SK-N-SH (cell line): ENCODE results near the gene LGR6. TPM values are rescaled to one million over a fixed set of nuclear protein-coding genes. Genes with fewer than 3 reads are reported as not detected.
A peak's percentile ranks its signal among the peaks of the same experiment; 100 is the strongest.

Experiments
- CTCF ChIA-PET: fragments of 300-600, 350-600 bp; formaldehyde crosslinking; extraction: SDS; loops from one replicate; lab custom pipeline; 2021; lab: Yijun Ruan, JAX
- POLR2A ChIA-PET: fragments of 350-600 bp; sonication (Branson Sonifier 250); formaldehyde crosslinking; extraction: SDS; loops from one replicate; lab custom pipeline; 2020; ENCODE audit warnings: antibody characterized with exemption, inconsistent platforms; lab: Yijun Ruan, JAX
- DNase-seq: peaks from one replicate; pipeline ENCODE4 v3.0.0; 2012
- H2AFZ ChIP-seq: fragments of 200-600 bp; sonication (generic); 2 replicates; pipeline ENCODE4 v1.8.1; 2016; ENCODE audit warnings: antibody characterized with exemption, mild to moderate bottlenecking, low read depth
- H3F3A ChIP-seq: fragments of 200-600 bp; sonication (generic); replicated peaks from 2 replicates; pipeline ENCODE3; 2016; ENCODE audit warnings: antibody characterized with exemption, mild to moderate bottlenecking; ENCODE audit not compliant: insufficient read depth
- H3K27ac ChIP-seq, 2 experiments: fragments of 200-500 bp in 1 of 2; fragments of 200-600 bp in 1 of 2; sonication (Bioruptor generic) in 1 of 2; sonication (generic), shearing (Covaris generic) in 1 of 2; 2 replicates each; pipeline versions ENCODE4 v1.5.1 to v1.6.1; 2014 to 2016; ENCODE audit warnings: low read depth in 2 of 2, inconsistent platforms in 1 of 2, low read length in 1 of 2, mild to moderate bottlenecking in 1 of 2, mixed read lengths in 1 of 2
- H3K27me3 ChIP-seq: fragments of 200-600 bp; sonication (generic), shearing (Covaris generic); 2 replicates; pipeline ENCODE4 v1.6.1; 2016; ENCODE audit warnings: mixed run types; ENCODE audit not compliant: insufficient read depth
- H3K36me3 ChIP-seq, 2 experiments: fragments of 200-500 bp in 1 of 2; fragments of 200-600 bp in 1 of 2; sonication (Bioruptor generic) in 1 of 2; sonication (generic) in 1 of 2; replicated peaks in 1 of 2; 2 replicates each; pipeline versions ENCODE3 to v1.5.1; 2014 to 2016; ENCODE audit warnings: low read length in 1 of 2, mild to moderate bottlenecking in 1 of 2; ENCODE audit not compliant: insufficient read depth in 2 of 2, control insufficient read depth in 1 of 2
- H3K4me1 ChIP-seq, 2 experiments: fragments of 200-500 bp in 1 of 2; fragments of 200-600 bp in 1 of 2; sonication (Bioruptor generic) in 1 of 2; sonication (generic), shearing (Covaris generic) in 1 of 2; 2 replicates each; pipeline versions ENCODE4 v1.5.1 to v1.6.1; 2014 to 2016; ENCODE audit warnings: low read depth in 1 of 2, low read length in 1 of 2, mixed run types in 1 of 2; ENCODE audit not compliant: insufficient read depth in 2 of 2, control insufficient read depth in 1 of 2
- H3K4me2 ChIP-seq: fragments of 200-600 bp; sonication (generic), shearing (Covaris generic); 2 replicates; pipeline ENCODE4 v1.6.1; 2017; ENCODE audit warnings: mixed run types
- H3K4me3 ChIP-seq, 2 experiments: fragments of 200-500 bp in 1 of 2; fragments of 200-600 bp in 1 of 2; sonication (Bioruptor generic) in 1 of 2; sonication (generic), shearing (Covaris generic) in 1 of 2; 2 replicates each; pipeline versions ENCODE4 v1.5.1 to v1.8.1; 2014 to 2016; ENCODE audit warnings: low read depth in 2 of 2, inconsistent platforms in 1 of 2, low read length in 1 of 2, mild to moderate bottlenecking in 1 of 2, mixed read lengths in 1 of 2, moderate library complexity in 1 of 2
- H3K79me2 ChIP-seq: fragments of 200-600 bp; sonication (generic); 2 replicates; pipeline ENCODE4 v1.8.1; 2017; ENCODE audit warnings: mild to moderate bottlenecking; ENCODE audit not compliant: insufficient read depth
- H3K9ac ChIP-seq: fragments of 200-600 bp; sonication (generic); 2 replicates; pipeline ENCODE4 v1.6.1; 2017; ENCODE audit warnings: mixed run types
- H3K9me2 ChIP-seq: fragments of 200-600 bp; sonication (generic); 2 replicates; pipeline ENCODE4 v1.6.1; 2017; ENCODE audit warnings: mixed run types
- H3K9me3 ChIP-seq: fragments of 200-600 bp; sonication (generic); 2 replicates; pipeline ENCODE4 v1.6.1; 2017; ENCODE audit warnings: mixed run types, mild to moderate bottlenecking, moderate library complexity
- H4K20me1 ChIP-seq: fragments of 200-600 bp; sonication (generic); 2 replicates; pipeline ENCODE4 v1.6.1; 2017; ENCODE audit warnings: mild to moderate bottlenecking, mixed run types; ENCODE audit not compliant: insufficient read depth
- CHD2 ChIP-seq: fragments of 150-350 bp; IDR thresholded peaks from 2 replicates; pipeline ENCODE4 v1.6.1; 2018; ENCODE audit warnings: low read length; ENCODE audit not compliant: partially characterized antibody
- CTCF ChIP-seq: fragments of 200-600 bp; sonication (generic); IDR thresholded peaks from 2 replicates; pipeline ENCODE4 v1.6.1; 2017; ENCODE audit warnings: antibody characterized with exemption, mild to moderate bottlenecking, moderate library complexity
- FOSL2 ChIP-seq: IDR thresholded peaks from 2 replicates; pipeline ENCODE4 v1.4.0; 2012; ENCODE audit warnings: low read depth, mild to moderate bottlenecking, moderate library complexity, borderline replicate concordance
- FOXM1 ChIP-seq: IDR thresholded peaks from 2 replicates; pipeline ENCODE4 v1.4.0; 2012; ENCODE audit warnings: low read depth, mild to moderate bottlenecking
- GATA2 ChIP-seq: sonication (generic); formaldehyde crosslinking; IDR thresholded peaks from 2 replicates; pipeline ENCODE4 v1.5.0; 2020; ENCODE audit warnings: mild to moderate bottlenecking, missing genetic modification reagents
- IRF3 ChIP-seq: fragments of 150-350 bp; IDR thresholded peaks from 2 replicates; pipeline ENCODE4 v1.6.1; 2016; ENCODE audit warnings: mild to moderate bottlenecking, low read depth, low read length
- JUND ChIP-seq: IDR thresholded peaks from 2 replicates; pipeline ENCODE4 v1.4.0; 2012
- MAX ChIP-seq: IDR thresholded peaks from 2 replicates; pipeline ENCODE4 v1.4.0; 2012; ENCODE audit warnings: low read depth
- NFIC ChIP-seq: IDR thresholded peaks from 2 replicates; pipeline ENCODE4 v1.4.0; 2012; ENCODE audit warnings: borderline replicate concordance
- PBX3 ChIP-seq: IDR thresholded peaks from 2 replicates; pipeline ENCODE4; 2012
- POLR2AphosphoS5 ChIP-seq: IDR thresholded peaks from 2 replicates; pipeline ENCODE4 v1.6.1; 2012; ENCODE audit warnings: low read depth, low read length
- REST ChIP-seq: IDR thresholded peaks from 2 replicates; pipeline ENCODE4 v1.6.1; 2012; ENCODE audit warnings: mild to moderate bottlenecking, low read depth, low read length, moderate library complexity
- SIN3A ChIP-seq: IDR thresholded peaks from 2 replicates; pipeline ENCODE4 v1.6.1; 2012; ENCODE audit warnings: low read depth, mild to moderate bottlenecking, low read length, moderate library complexity, borderline replicate concordance
- TCF12 ChIP-seq: IDR thresholded peaks from 2 replicates; pipeline ENCODE4 v1.4.0; 2012
- TEAD4 ChIP-seq: IDR thresholded peaks from 2 replicates; pipeline ENCODE4 v1.4.0; 2012; ENCODE audit warnings: mild to moderate bottlenecking, borderline replicate concordance; ENCODE audit not compliant: insufficient read depth
- USF1 ChIP-seq: IDR thresholded peaks from 2 replicates; pipeline ENCODE4 v1.4.0; 2012; ENCODE audit warnings: low read depth, borderline replicate concordance
- ZBTB33 ChIP-seq: IDR thresholded peaks from 2 replicates; pipeline ENCODE4 v1.4.0; 2012; ENCODE audit warnings: low read depth, borderline replicate concordance
- WGBS: methylation state at CpG from one replicate; pipeline ENCODE4 v1.1.6; 2017; ENCODE audit warnings: low lambda C conversion rate; 5-methylcytosine and 5-hydroxymethylcytosine counted together
- polyA plus RNA-seq, 3 experiments: library from polyadenylated mRNA; depleted of rRNA; stranded (reverse); fragments of >200 nt; gene quantifications; 2 replicates each; pipeline ENCODE4 v1.2.3, GENCODE V29; 2012

LGR6 gene
- polyA plus RNA-seq, 1 of the 3 experiments (the other 2 are of a cell fraction), result 0.03 TPM

- TF ChIP-seq POLR2AphosphoS5 (no peak), MAX (no peak), GATA2 (CRISPR knock-in tag) (no peak), CTCF (no peak), PBX3 (no peak), FOXM1 (no peak)
Measured at GRCh38 chr1:202282596-202283283, 89.1 kb downstream of the LGR6 start (continued).

- Histone ChIP-seq H3K36me3 (no peaks in the 10 kb centered on the region), H3K9me2 (no peaks in the 10 kb centered on the region), H2AFZ (no peak overlapping the region), H3K4me2 (peak overlapping the region; percentile 53), H3K4me1 (peaks cover 36 to 44% of the 10 kb centered on the region in 2 experiments), H3K27ac (peak overlapping the region in 1 of 2 experiments; percentile 36; a peak in 2 of 4 replicates), H3K9ac (no peak overlapping the region; the same call in 1 of the 2 replicates), H3K4me3 (no peak overlapping the region), H3K9me3 (no peaks in the 10 kb centered on the region), H3K79me2 (no peaks in the 10 kb centered on the region), H4K20me1 (no peaks in the 10 kb centered on the region), H3K27me3 (no peaks in the 10 kb centered on the region), H3F3A (peaks cover 15% of the 10 kb centered on the region)
- 45% methylated on average over 7 of the region's 10 CpGs for WGBS
- ChIA-PET POLR2A (interaction anchor here (1.3 kb wide), 1 partner anchor 20 kb away, joined by 3 read pairs; no protein-coding TSS in a partner anchor), CTCF (interaction anchor here (1.0 to 4.2 kb wide), 6 partner anchors 10 to 436 kb away, joined by 3 to 20 read pairs (median 4); no protein-coding TSS in a partner anchor)
- DNase-seq, result peak; percentile 49
- TF ChIP-seq MAX (peak; percentile 52; the same call in 1 of the 2 replicates), IRF3 (no peak), CHD2 (no peak), SIN3A (peak; percentile 64; the same call in 1 of the 2 replicates), ZBTB33 (peak; percentile 72; the same call in 1 of the 2 replicates), USF1 (peak; percentile 36; the same call in 1 of the 2 replicates), TEAD4 (peak; percentile 92), TCF12 (peak; percentile 94), JUND (peak; percentile 81), REST (0 out of 2 replicates have a peak, but pooled peaks have one; percentile 40), NFIC (peak; percentile 99), FOSL2 (peak; percentile 50; the same call in 1 of the 2 replicates)
Measured at GRCh38 chr1:202283379-202283844, 89.8 kb downstream of the LGR6 start.
